HL-60 (cell line): ENCODE results near the gene RPRD1B.

Source experiments
- DNase-seq, 2 experiments: peaks; one replicate each; pipeline ENCODE4 v3.0.0-alpha.2; 2010 to 2020; ENCODE audit warnings: low read depth in 1 of 2, low spot score in 1 of 2
- H3K27ac ChIP-seq: fragments of 250-450 bp; sonication (Bioruptor Pico); replicated peaks from 2 replicates; pipeline ENCODE4 v1.5.1; 2020; ENCODE audit warnings: mild to moderate bottlenecking, moderate library complexity
- H3K27me3 ChIP-seq: fragments of 250-450 bp; sonication (Bioruptor Pico); 2 replicates; pipeline ENCODE4 v1.5.1; 2021; ENCODE audit warnings: mild to moderate bottlenecking, moderate library complexity; ENCODE audit not compliant: insufficient read depth, poor library complexity, severe bottlenecking
- H3K4me3 ChIP-seq: replicated peaks from 2 replicates; pipeline ENCODE4 v1.5.1; 2011; ENCODE audit warnings: mild to moderate bottlenecking, control low read depth, low read length; ENCODE audit not compliant: insufficient read depth
- GABPA ChIP-seq: IDR thresholded peaks from 2 replicates; pipeline ENCODE4 v1.6.1; 2012; ENCODE audit warnings: low read depth
- POLR2AphosphoS5 ChIP-seq: IDR thresholded peaks from 2 replicates; pipeline ENCODE4 v1.6.1; 2012; ENCODE audit warnings: low read depth
- SPI1 ChIP-seq: IDR thresholded peaks from 2 replicates; pipeline ENCODE4 v1.6.1; 2012; ENCODE audit warnings: low read depth, mild to moderate bottlenecking, borderline replicate concordance
- TF ChIP-seq, protein P1 (sequence below): IDR thresholded peaks from 2 replicates; pipeline ENCODE4 v1.6.1; 2012; ENCODE audit warnings: low read depth; ENCODE audit not compliant: insufficient replicate concordance
- TF ChIP-seq, protein P2 (sequence below): IDR thresholded peaks from one replicate; pipeline ENCODE4 v1.5.1; 2011; ENCODE audit warnings: low read length, control low read depth, inconsistent platforms; ENCODE audit not compliant: insufficient read depth

RPRD1B gene

DNA sequence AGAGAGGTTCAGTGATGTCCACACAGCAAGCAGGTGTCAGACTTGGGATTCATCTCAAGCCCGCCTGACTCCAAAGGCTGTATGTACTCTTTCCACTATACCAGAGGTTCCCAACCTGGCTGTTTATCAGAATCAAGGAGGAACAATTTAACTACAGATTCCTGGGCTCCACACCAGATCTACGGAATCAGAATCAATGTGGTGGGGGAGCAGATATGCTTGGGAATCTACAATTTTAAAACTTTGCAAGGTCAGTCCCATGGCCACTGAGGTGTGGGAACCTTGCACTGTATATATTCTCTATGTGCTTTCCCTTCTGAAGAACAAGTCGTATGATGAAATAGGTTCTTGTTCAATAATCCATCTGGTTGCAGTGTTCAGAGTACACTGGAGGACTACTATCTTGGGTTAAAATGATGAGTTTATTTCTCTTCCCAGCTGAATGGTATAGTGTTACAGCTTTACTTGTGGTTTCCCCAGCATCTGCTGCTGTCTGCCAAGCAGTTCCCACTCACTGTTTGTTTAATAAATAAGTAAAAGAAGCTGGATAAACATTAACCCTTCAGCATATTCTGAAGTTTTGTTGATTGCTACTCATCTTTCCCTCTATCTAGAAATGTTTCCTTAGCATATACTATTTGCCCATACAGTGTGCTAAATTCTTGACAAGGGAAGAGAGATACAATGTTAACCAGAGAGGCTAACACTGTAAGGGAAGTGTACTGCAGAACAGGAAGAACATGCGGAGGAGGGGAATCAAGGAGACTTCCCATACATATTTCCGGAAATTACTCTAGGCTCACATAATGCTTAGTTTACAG is 10.2 kb upstream of the RPRD1B start:
- peak in 1 of 2 experiments; percentile 45 for DNase-seq
- TF ChIP-seq POLR2AphosphoS5 (no peak), GABPA (peak; percentile 70), SPI1 (peak; percentile 55; the same call in 1 of the 2 replicates)
- TF ChIP-seq, protein P1, sequence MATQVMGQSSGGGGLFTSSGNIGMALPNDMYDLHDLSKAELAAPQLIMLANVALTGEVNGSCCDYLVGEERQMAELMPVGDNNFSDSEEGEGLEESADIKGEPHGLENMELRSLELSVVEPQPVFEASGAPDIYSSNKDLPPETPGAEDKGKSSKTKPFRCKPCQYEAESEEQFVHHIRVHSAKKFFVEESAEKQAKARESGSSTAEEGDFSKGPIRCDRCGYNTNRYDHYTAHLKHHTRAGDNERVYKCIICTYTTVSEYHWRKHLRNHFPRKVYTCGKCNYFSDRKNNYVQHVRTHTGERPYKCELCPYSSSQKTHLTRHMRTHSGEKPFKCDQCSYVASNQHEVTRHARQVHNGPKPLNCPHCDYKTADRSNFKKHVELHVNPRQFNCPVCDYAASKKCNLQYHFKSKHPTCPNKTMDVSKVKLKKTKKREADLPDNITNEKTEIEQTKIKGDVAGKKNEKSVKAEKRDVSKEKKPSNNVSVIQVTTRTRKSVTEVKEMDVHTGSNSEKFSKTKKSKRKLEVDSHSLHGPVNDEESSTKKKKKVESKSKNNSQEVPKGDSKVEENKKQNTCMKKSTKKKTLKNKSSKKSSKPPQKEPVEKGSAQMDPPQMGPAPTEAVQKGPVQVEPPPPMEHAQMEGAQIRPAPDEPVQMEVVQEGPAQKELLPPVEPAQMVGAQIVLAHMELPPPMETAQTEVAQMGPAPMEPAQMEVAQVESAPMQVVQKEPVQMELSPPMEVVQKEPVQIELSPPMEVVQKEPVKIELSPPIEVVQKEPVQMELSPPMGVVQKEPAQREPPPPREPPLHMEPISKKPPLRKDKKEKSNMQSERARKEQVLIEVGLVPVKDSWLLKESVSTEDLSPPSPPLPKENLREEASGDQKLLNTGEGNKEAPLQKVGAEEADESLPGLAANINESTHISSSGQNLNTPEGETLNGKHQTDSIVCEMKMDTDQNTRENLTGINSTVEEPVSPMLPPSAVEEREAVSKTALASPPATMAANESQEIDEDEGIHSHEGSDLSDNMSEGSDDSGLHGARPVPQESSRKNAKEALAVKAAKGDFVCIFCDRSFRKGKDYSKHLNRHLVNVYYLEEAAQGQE, result no peak
- TF ChIP-seq, protein P2, sequence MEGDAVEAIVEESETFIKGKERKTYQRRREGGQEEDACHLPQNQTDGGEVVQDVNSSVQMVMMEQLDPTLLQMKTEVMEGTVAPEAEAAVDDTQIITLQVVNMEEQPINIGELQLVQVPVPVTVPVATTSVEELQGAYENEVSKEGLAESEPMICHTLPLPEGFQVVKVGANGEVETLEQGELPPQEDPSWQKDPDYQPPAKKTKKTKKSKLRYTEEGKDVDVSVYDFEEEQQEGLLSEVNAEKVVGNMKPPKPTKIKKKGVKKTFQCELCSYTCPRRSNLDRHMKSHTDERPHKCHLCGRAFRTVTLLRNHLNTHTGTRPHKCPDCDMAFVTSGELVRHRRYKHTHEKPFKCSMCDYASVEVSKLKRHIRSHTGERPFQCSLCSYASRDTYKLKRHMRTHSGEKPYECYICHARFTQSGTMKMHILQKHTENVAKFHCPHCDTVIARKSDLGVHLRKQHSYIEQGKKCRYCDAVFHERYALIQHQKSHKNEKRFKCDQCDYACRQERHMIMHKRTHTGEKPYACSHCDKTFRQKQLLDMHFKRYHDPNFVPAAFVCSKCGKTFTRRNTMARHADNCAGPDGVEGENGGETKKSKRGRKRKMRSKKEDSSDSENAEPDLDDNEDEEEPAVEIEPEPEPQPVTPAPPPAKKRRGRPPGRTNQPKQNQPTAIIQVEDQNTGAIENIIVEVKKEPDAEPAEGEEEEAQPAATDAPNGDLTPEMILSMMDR, result no peak
- Histone ChIP-seq H3K4me3 (no peak overlapping the region), H3K27me3 (no peaks in the 10 kb centered on the region), H3K27ac (no peak overlapping the region)

DNA sequence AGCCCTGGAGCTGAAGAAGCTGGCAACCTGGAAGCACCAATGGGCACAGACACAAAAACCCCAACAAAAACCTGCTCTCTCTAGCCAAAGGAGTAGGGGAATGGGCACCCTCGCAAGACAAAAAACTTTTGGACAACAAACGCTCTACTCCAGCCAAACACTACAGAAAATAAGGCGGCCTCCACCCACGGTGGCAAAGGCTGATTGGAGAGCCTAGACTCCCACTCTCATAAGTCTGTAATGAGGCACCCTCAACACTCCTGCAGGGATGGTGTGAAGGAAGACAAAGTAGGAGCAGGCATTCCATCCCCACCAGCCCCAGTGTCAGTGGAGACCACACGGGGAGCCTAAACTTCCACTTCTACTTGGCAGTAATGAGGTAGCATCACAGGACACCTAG is 9.1 kb upstream of the RPRD1B start:
- TF ChIP-seq GABPA (no peak), SPI1 (no peak), POLR2AphosphoS5 (no peak)
- TF ChIP-seq, protein P1, result no peak
- TF ChIP-seq, protein P2, result no peak
- Histone ChIP-seq H3K27ac (no peak overlapping the region), H3K4me3 (no peak overlapping the region), H3K27me3 (no peaks in the 10 kb centered on the region)
- DNase-seq, result no peak

DNA sequence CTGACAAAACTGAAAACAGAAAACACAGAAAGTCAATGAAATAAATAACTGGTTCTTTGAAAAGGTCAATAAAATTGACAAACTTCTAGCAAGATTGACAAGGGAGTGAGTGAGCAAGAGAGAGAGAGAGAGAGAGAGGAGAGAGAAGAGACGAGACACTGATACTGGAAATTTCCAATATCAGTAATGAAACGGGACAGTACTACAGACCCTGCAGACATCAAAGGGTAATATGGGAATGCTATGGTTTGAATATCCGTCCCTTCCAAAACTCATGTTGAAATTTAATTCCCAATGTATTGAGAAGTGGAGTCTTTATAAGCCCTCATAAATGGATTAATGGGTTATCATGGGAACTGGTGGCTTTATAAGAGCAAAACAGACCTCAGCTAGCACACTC is 4.1 kb upstream of the RPRD1B start:
- H3K4me3 ChIP-seq, result no peak overlapping the region
- H3K27ac ChIP-seq, result no peak overlapping the region
- no peaks in the 10 kb centered on the region for H3K27me3 ChIP-seq
- TF ChIP-seq, protein P1, result no peak
- TF ChIP-seq POLR2AphosphoS5, result no peak
- TF ChIP-seq, protein P2, result no peak
- no peak for TF ChIP-seq SPI1
- no peak for TF ChIP-seq GABPA
- DNase-seq, result no peak
